T-cell (primary cell): Measurements from ENCODE around the gene DPH5. TPM values are rescaled to one million over a fixed set of nuclear protein-coding genes. Genes with fewer than 3 reads are reported as not detected.
A peak's percentile ranks its signal among the peaks of the same experiment; 100 is the strongest.

Experiments
- ATAC-seq, 4 experiments: fragments of 200-7000 bp in 3 of 4; fragments of 150-1000 bp in 1 of 4; cut with Tn5 transposase; replicated peaks in 1 of 4; 1 replicate in 3 of 4; 2 replicates in 1 of 4; pipeline ENCODE4 v1.10.0; 2021; ENCODE audit warnings: moderate library complexity in 3 of 4, mild to moderate bottlenecking in 2 of 4, moderate number of reproducible peaks in 1 of 4
- CTCF ChIA-PET, 2 donors: fragments of 300-600 bp; sonication (Branson Sonifier 250); formaldehyde crosslinking; loops; one replicate each; lab custom pipeline; 2022; ENCODE audit warnings: antibody characterized with exemption in 2 of 2; lab: Charles Lee
- POLR2A ChIA-PET, 2 donors: fragments of 300-600 bp; sonication (Branson Sonifier 250); formaldehyde crosslinking; loops; one replicate each; lab custom pipeline; 2022; ENCODE audit warnings: antibody characterized with exemption in 2 of 2; lab: Charles Lee
- DNase-seq, 35 experiments: peaks; one replicate each; pipeline versions ENCODE4 v3.0.0 to v3.0.0-alpha.2; 2013 to 2023
- H3K27ac ChIP-seq: one replicate; pipeline ENCODE4 v1.5.1; 2013; ENCODE audit warnings: low read length
- H3K27me3 ChIP-seq, 2 experiments: replicated peaks in 1 of 2; 1 replicate in 1 of 2; 2 replicates in 1 of 2; pipeline versions ENCODE4 v1.6.1 to v1.7.0; 2013; ENCODE audit warnings: low read length in 1 of 2, mixed read lengths in 1 of 2; ENCODE audit not compliant: control insufficient read depth in 2 of 2, insufficient read depth in 2 of 2; ENCODE audit errors: extremely low read depth in 1 of 2
- H3K36me3 ChIP-seq, 2 donors: 1 replicate in 1 of 2; 2 replicates in 1 of 2; pipeline versions ENCODE4 v1.6.1 to v1.7.0; 2013; ENCODE audit warnings: low read length in 1 of 2; ENCODE audit not compliant: control insufficient read depth in 2 of 2, insufficient read depth in 1 of 2; ENCODE audit errors: extremely low read depth in 1 of 2
- H3K4me1 ChIP-seq, 2 experiments: 1 replicate in 1 of 2; 2 replicates in 1 of 2; pipeline versions ENCODE4 v1.6.1 to v1.7.0; 2013; ENCODE audit warnings: low read length in 2 of 2, mixed read lengths in 1 of 2; ENCODE audit not compliant: insufficient read depth in 2 of 2, control insufficient read depth in 1 of 2; ENCODE audit errors: extremely low read depth in 1 of 2
- H3K4me3 ChIP-seq, 2 donors: 1 replicate in 1 of 2; 2 replicates in 1 of 2; pipeline versions ENCODE4 v1.5.1 to v1.7.0; 2013; ENCODE audit warnings: mild to moderate bottlenecking in 2 of 2, low read length in 1 of 2, moderate library complexity in 1 of 2; ENCODE audit not compliant: control insufficient read depth in 1 of 2; ENCODE audit errors: extremely low read depth in 1 of 2
- H3K9me3 ChIP-seq: 2 replicates; pipeline ENCODE4 v1.7.0; 2013
- H3K27ac Mint-ChIP-seq, 2 donors: one replicate each; pipeline ENCODE4 v1.8.0; 2020 to 2021; ENCODE audit warnings: mild to moderate bottlenecking in 2 of 2, mixed read lengths in 2 of 2
- H3K27me3 Mint-ChIP-seq, 2 donors: one replicate each; pipeline ENCODE4 v1.8.0; 2021 to 2022; ENCODE audit warnings: mixed read lengths in 2 of 2
- H3K36me3 Mint-ChIP-seq: one replicate; pipeline ENCODE4 v1.8.0; 2021; ENCODE audit warnings: mixed read lengths
- H3K4me1 Mint-ChIP-seq, 3 donors: one replicate each; pipeline ENCODE4 v1.8.0; 2020 to 2022; ENCODE audit warnings: mixed read lengths in 3 of 3, mild to moderate bottlenecking in 1 of 3
- H3K4me3 Mint-ChIP-seq, 3 donors: one replicate each; pipeline ENCODE4 v1.8.0; 2020 to 2022; ENCODE audit warnings: mild to moderate bottlenecking in 3 of 3, mixed read lengths in 3 of 3, moderate library complexity in 3 of 3
- H3K9me3 Mint-ChIP-seq, 3 donors: one replicate each; pipeline ENCODE4 v1.8.0; 2020 to 2022; ENCODE audit warnings: mixed read lengths in 3 of 3
- WGBS: methylation state at CpG from one replicate; pipeline ENCODE4 v1.1.5; 2013; ENCODE audit warnings: missing lambda C conversion rate; ENCODE audit not compliant: insufficient coverage; 5-methylcytosine and 5-hydroxymethylcytosine counted together
- total RNA-seq, 35 experiments: library from RNA in 6 of 35; stranded (reverse) in 6 of 35; fragments of 120-200 nt in 1 of 35; gene quantifications; one replicate each; pipeline versions ENCODE4 v1.2.1 to v1.2.4 and lab custom pipeline; 2013 to 2026

Gene DPH5
- total RNA-seq, 5 donors from 2014 or later (not counting 1 experiment from before 2014, with no cell fraction given) = 42.7 to 65.6 (median 45.0) TPM

DNA sequence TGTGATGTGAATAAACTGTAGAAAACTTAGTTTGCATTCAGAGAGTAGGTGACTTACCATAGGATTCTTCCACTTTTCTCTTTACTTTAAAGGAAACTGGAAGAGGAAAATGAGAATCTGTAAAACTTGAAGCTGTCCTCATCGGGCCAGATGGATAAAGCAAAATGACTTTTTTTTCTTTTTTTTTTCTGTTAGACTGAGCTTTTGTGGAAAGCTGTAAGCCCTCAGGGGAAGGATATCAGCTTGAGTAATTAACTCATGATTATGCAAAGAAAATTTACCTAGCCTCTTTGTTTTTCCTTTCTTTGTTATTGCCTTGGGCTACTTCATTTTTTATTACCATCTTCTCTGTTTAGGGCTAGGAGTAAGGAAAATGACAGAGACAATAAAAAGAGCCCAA lies 53.4 kb downstream of the DPH5 start:
- Mint-ChIP-seq H3K27me3 (no peaks in the 10 kb centered on the region), H3K27ac (peak overlapping the region in 1 of 2 donors; percentile 60), H3K4me3 (no peak overlapping the region), H3K9me3 (no peaks in the 10 kb centered on the region), H3K36me3 (peaks cover 54% of the 10 kb centered on the region), H3K4me1 (peaks cover 50 to 59% (median 56%) of the 10 kb centered on the region in 3 donors)
- Histone ChIP-seq H3K4me1 (peaks cover 0 to 23% of the 10 kb centered on the region in 2 experiments), H3K36me3 (peaks cover 3 to 28% of the 10 kb centered on the region in 2 donors), H3K9me3 (no peaks in the 10 kb centered on the region), H3K27ac (no peak overlapping the region), H3K27me3 (no peaks in the 10 kb centered on the region), H3K4me3 (no peak overlapping the region)
- ATAC-seq (no peak), DNase-seq (no peak)
- ChIA-PET CTCF (interaction anchor here in 1 of 2 donors (1.1 kb wide), 1 partner anchor 316 kb away, joined by 3 read pairs; no protein-coding TSS in a partner anchor), POLR2A (interaction anchor here in 1 of 2 donors (0.7 kb wide), 1 partner anchor 65 kb away, joined by 3 read pairs; no protein-coding TSS in a partner anchor)
- WGBS = no CpG with 5 or more reads among the region's 1 CpG

GRCh38 chr1:100971021-100971420 lies 54.6 kb downstream of the DPH5 start:
- Histone ChIP-seq H3K4me3 (no peak overlapping the region), H3K36me3 (peaks cover 11 to 32% of the 10 kb centered on the region in 2 donors), H3K27ac (no peak overlapping the region), H3K4me1 (peaks cover 0 to 22% of the 10 kb centered on the region in 2 experiments), H3K27me3 (no peaks in the 10 kb centered on the region), H3K9me3 (no peaks in the 10 kb centered on the region)
- Mint-ChIP-seq H3K9me3 (no peaks in the 10 kb centered on the region), H3K27me3 (no peaks in the 10 kb centered on the region), H3K4me3 (no peak overlapping the region), H3K27ac (peak overlapping the region; percentile 14 to 56), H3K36me3 (peaks cover 54% of the 10 kb centered on the region), H3K4me1 (peaks cover 45 to 53% (median 53%) of the 10 kb centered on the region in 3 donors)
- DNase-seq (no peak), ATAC-seq (no peak)
- POLR2A ChIA-PET = interaction anchor here in 1 of 2 donors (0.6 kb wide), 1 partner anchor 263 kb away, joined by 6 read pairs; no protein-coding TSS in a partner anchor
- CTCF ChIA-PET = interaction anchor here in 1 of 2 donors (0.6 kb wide), 1 partner anchor 125 kb away, joined by 3 read pairs; no protein-coding TSS in a partner anchor
- WGBS = no CpG with 5 or more reads among the region's 1 CpG

DNA sequence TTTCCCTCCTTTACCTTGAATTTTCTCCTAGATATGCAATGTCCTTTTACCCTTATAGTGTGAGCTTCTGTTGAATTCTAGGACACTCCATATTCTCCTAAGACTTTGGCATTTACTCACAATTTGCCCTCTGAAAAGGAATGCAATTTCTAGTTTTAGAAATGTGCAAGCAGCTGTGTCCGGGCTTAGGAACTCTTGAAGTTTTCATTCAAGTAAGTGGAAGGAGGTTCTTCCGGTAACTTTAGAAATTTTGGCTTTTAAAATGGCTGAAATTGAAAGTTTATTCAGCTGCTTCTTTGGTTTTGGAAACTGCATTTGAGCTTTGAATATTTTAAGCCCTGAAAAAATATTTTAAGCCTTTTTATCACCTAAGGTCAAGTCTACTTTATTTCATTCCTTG lies 56.3 kb downstream of the DPH5 start:
- ChIA-PET CTCF (interaction anchor here in 1 of 2 donors (1.3 kb wide), 1 partner anchor 269 kb away, joined by 4 read pairs; no protein-coding TSS in a partner anchor), POLR2A (interaction anchor here in 1 of 2 donors (0.5 kb wide), 1 partner anchor 59 kb away, joined by 3 read pairs; no protein-coding TSS in a partner anchor)
- WGBS = 83% methylated on average over 1 of the region's 2 CpGs
- H3K4me3 ChIP-seq = no peak overlapping the region
- H3K27me3 ChIP-seq = no peaks in the 10 kb centered on the region
- H3K27ac ChIP-seq = no peak overlapping the region
- peaks cover 48 to 59% (median 59%) of the 10 kb centered on the region in 3 donors for H3K4me1 Mint-ChIP-seq
- H3K36me3 ChIP-seq = peaks cover 11 to 34% of the 10 kb centered on the region in 2 donors
- no peak for ATAC-seq
- no peaks in the 10 kb centered on the region for H3K27me3 Mint-ChIP-seq
- H3K4me1 ChIP-seq = peaks cover 0 to 22% of the 10 kb centered on the region in 2 experiments
- H3K9me3 ChIP-seq = no peaks in the 10 kb centered on the region
- no peaks in the 10 kb centered on the region for H3K9me3 Mint-ChIP-seq
- peak overlapping the region; percentile 69 to 70 for H3K27ac Mint-ChIP-seq
- peaks cover 58% of the 10 kb centered on the region for H3K36me3 Mint-ChIP-seq
- H3K4me3 Mint-ChIP-seq = no peak overlapping the region
- no peak for DNase-seq

DNA sequence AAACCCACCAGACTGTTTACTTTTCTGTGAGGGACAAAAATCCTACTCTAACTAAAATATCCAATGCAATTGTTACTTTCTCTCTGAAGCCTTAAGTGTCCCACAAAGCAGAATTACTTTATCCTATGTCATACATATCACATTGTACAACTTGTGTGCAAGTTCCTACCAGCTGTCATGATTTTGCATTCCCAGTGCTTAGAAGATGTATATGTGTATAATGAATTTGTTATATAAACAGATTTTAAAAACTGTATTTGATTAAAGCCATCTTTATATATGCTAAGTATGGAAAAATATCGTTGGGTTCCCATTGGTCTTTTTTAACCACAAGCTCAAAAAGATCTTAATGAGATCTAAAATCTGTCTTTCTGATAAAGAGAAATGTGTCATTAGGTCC lies 57.0 kb downstream of the DPH5 start:
- Mint-ChIP-seq H3K9me3 (no peaks in the 10 kb centered on the region), H3K4me3 (no peak overlapping the region), H3K27ac (peak overlapping the region; percentile 69 to 70), H3K27me3 (no peaks in the 10 kb centered on the region), H3K4me1 (peaks cover 46 to 57% (median 55%) of the 10 kb centered on the region in 3 donors), H3K36me3 (peaks cover 55% of the 10 kb centered on the region)
- H3K4me3 ChIP-seq = no peak overlapping the region
- no peaks in the 10 kb centered on the region for H3K9me3 ChIP-seq
- no peaks in the 10 kb centered on the region for H3K27me3 ChIP-seq
- no peak for ATAC-seq
- no peak for DNase-seq
- POLR2A ChIA-PET = no interaction called here
- H3K27ac ChIP-seq = no peak overlapping the region
- WGBS = no CpG with 5 or more reads among the region's 1 CpG
- peaks cover 0 to 22% of the 10 kb centered on the region in 2 experiments for H3K4me1 ChIP-seq
- CTCF ChIA-PET = interaction anchor here in 1 of 2 donors (1.3 kb wide), 1 partner anchor 270 kb away, joined by 4 read pairs; no protein-coding TSS in a partner anchor
- peaks cover 11 to 33% of the 10 kb centered on the region in 2 donors for H3K36me3 ChIP-seq

DNA sequence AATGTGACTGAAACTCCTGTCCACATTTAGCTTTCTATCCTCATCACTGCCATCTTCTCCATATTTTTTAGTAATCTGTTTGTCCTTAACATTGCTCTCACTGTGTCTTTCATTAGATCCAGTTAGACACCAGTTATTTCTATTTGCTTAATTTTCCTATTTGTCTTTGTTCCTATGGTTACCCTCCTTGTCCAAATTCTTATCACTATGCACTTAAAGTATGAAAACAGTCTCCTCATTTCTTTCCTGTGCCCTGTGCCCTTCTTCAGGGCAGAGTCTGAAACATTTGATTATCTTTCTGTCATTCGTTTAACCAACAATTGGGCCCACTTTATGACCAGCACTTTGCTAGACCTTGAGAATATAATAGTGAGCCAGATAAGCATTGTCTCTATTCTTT lies 65.5 kb downstream of the DPH5 start:
- WGBS = no CpG with 5 or more reads among the region's 1 CpG
- ATAC-seq (no peak), DNase-seq (no peak)
- Mint-ChIP-seq H3K4me1 (peaks cover 46 to 55% (median 54%) of the 10 kb centered on the region in 3 donors), H3K27me3 (no peaks in the 10 kb centered on the region), H3K9me3 (peaks cover 0 to 3% (median 0%) of the 10 kb centered on the region in 3 donors), H3K27ac (peak overlapping the region; percentile 3 to 9), H3K4me3 (no peak overlapping the region), H3K36me3 (peaks cover 58% of the 10 kb centered on the region)
- CTCF ChIA-PET = interaction anchor here (0.5 to 0.7 kb wide), 3 partner anchors 27 to 278 kb away, joined by 3 to 4 read pairs (median 3); no protein-coding TSS in a partner anchor
- Histone ChIP-seq H3K9me3 (no peaks in the 10 kb centered on the region), H3K4me3 (no peak overlapping the region), H3K4me1 (no peaks in the 10 kb centered on the region), H3K27ac (no peak overlapping the region), H3K36me3 (peaks cover 0 to 3% of the 10 kb centered on the region in 2 donors), H3K27me3 (no peaks in the 10 kb centered on the region)
- POLR2A ChIA-PET = interaction anchor here in 1 of 2 donors (1.4 kb wide), 1 partner anchor 25 kb away, joined by 4 read pairs; no protein-coding TSS in a partner anchor

DNA sequence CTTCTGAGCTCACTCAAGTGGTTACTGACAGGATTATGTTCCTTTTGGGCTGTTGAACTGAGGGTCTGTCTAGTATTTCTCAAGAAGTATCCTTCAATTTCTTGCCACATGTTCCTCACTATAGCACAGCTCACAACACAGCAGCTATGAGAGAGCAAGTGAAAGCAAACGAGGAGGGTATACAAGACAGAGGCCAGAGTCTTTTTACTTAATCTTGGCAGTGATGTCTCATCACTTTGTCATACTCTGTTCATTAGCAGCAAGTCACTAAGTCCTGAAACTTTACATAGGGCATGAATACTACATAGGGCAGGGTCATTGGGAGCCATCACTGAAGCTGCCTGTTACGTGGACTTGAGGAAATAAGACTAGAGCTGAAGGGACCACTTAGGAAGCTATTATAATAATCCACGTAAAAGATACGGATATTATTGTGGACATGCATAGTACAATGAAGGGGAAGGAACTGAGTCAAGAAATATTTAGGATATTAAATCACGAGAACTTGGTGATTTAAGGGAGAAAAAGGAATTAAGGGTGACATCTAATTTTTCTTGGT lies 66.0 kb downstream of the DPH5 start:
- ChIA-PET POLR2A (interaction anchor here in 1 of 2 donors (1.4 kb wide), 1 partner anchor 26 kb away, joined by 4 read pairs; no protein-coding TSS in a partner anchor), CTCF (interaction anchor here (0.5 to 0.8 kb wide), 3 partner anchors 28 to 292 kb away, joined by 3 to 4 read pairs (median 3); no protein-coding TSS in a partner anchor)
- ATAC-seq = no peak
- no peak for DNase-seq
- Histone ChIP-seq H3K4me1 (no peaks in the 10 kb centered on the region), H3K27ac (no peak overlapping the region), H3K27me3 (no peaks in the 10 kb centered on the region), H3K4me3 (no peak overlapping the region), H3K36me3 (no peaks in the 10 kb centered on the region), H3K9me3 (no peaks in the 10 kb centered on the region)
- peaks cover 53% of the 10 kb centered on the region for H3K36me3 Mint-ChIP-seq
- 100% methylated on average over 3 of the region's 5 CpGs for WGBS
- H3K4me1 Mint-ChIP-seq = peaks cover 44 to 52% (median 51%) of the 10 kb centered on the region in 3 donors
- H3K9me3 Mint-ChIP-seq = peaks cover 0 to 3% (median 0%) of the 10 kb centered on the region in 3 donors
- no peak overlapping the region for H3K4me3 Mint-ChIP-seq
- H3K27me3 Mint-ChIP-seq = no peaks in the 10 kb centered on the region
- peak overlapping the region in 1 of 2 donors; percentile 6 for H3K27ac Mint-ChIP-seq
